Stimulated activated CD4-positive, alpha-beta T cell treated with anti-CD3 and anti-CD28 coated beads, Interleukin-1b, Interleukin-23, amount 100 ng/mL, for 48 hours (primary cell): ENCODE data around the gene CLDN14.
A peak's percentile ranks its signal among the peaks of the same experiment; 100 is the strongest.

ENCODE experiments used
- DNase-seq: peaks from one replicate; pipeline ENCODE4 v3.0.0-alpha.2; 2020

Gene CLDN14

DNA sequence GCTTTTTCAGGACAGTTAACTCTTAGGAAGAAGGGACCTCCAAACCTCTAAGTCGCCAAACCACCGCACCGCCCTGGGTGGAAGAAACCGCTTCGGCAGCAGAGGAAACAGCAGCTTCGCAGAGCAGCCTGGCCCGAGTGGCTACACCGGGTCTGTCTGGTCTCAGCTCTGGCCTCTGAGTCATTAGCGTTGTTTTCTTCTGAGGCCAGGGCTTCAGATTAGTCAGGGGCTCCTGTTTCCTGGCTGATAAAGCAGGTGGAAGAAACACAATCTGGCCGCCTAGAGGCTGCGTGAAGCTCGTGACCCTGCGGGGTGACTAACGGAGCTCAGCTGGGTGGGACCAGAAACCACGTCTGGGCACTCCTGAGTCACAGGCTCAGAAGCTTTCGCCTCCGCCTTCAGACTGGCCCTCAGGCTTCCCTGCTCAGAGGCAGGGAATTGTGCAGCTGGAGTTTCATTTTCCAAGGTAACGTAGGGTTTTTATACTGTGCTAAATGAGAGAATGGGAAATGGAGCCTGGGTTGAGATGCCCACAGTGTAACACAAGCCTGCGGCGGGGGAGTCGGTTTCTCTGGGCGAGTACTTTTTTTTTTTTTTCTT is 49.9 kb downstream of the CLDN14 start:
- peak; percentile 86 for DNase-seq

DNA sequence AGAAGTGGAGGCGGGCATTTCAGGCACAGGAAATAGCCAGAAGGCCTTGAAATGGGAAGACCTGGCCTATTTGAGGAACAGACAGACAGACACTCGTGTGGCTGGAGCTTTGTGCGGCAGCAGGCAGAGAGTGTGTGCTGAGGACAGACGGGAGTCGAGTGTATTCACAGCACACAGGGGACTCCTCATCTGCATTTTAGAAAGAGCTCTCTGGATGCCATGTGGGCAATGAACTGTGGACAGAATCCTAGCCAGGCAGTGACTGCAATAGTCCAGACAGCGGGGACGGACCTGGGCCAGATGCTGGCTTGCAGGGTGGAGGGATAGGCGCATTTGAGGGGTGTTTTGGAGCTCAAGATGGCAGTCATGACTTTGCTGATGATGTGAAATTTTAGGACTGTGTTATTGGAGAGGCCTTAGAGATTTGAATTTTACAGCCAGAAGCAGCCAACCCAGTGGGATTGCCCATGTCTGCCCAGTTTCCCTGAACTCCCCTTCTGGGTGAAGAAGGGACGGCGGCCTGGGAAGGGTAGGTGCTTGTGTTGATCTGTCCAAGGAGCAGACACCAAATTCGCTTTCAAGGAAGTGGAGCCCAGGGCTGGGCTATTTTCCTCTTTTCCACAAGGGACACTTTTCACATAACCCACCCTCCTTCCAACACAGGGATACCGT is 51.0 kb downstream of the CLDN14 start:
- DNase-seq: no peak

DNA sequence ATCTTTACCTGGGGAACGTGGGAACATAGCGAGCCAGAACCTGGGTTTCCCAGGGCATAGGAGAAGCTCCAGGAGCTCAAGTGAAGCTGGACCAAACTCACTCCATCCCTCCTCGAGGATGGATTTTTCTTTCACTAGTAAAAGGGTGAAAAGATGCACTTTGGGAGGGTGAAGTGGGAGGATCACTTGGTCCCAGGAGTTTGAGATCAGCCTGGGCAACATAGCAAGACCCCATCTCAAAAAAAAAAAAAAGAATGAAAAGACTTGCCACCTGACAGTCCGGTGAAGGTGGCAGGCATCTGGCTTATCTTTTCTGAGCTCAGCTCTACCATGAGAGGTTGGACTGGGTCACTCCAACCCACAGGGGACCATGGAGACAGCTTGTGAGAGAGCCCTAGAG is 52.4 kb downstream of the CLDN14 start:
- no peak for DNase-seq

DNA sequence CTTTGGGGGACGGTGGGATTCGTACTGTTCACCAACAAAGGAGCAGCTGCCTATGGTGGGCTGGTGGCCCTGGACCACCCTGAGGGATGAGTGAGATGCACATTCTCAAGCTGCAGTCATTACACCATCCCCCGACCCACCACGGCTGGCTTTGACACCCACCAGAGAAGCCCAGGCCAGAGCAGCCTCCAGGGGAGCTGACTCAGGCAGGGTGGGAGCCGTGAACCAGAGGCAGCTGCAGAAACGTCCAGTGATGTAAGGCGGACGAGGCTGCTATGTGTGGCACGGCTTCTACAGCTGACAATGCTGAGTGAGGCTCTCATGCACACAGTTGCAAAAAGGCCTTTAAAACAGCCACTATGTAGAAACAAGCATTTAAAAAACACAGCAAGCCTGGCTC is 54.6 kb downstream of the CLDN14 start:
- no peak for DNase-seq

DNA sequence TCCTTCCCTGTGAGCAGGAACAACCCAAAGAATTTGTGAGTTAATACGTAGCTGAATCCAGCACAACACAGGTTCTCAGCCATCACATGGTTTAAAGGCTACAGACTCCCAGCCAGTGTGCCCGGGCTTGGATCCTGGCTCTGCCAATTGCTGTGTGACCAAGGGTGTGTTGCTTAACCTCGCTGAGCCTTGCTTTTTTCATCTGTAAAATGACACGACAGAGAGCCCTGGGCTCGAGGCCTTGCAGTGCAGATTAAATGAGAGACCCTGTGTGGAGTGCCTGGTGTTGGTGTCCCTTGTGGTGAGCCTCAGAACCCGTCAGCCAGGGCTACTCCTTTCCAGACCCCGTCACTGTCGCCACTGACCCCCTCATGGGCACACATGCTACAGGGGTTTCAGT is 55.3 kb downstream of the CLDN14 start:
- no peak for DNase-seq

DNA sequence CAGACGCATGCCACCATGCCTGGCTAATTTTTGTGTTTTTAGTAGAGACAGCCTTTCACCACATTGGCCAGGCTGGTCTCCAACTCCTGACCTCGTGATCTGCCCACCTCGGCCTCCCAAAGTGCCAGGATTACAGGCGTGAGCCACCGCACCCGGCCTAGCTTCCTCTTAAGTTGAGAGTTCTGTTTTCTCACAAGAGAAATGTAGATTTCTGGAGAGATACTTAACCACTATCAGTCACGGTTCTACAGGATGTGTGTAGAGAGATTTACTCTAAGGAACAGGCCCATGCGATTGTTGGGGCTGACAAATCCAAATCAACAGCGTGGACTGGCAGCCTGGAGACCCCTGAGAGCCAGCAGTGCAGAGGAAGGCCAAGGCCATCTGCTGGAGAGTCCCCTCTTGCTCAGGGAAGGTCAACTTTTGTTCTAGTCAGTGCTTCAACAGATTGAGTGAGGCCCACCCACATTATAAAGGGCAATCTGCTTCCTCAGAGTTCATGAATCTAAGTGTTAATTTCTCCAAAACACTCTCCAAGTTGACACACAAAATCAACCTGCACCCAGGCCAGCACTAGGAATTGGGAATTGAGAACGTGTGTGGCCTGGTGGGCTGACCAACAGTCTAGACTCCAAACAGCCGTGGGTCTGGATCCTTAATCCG is 56.0 kb downstream of the CLDN14 start:
- DNase-seq: no peak

DNA sequence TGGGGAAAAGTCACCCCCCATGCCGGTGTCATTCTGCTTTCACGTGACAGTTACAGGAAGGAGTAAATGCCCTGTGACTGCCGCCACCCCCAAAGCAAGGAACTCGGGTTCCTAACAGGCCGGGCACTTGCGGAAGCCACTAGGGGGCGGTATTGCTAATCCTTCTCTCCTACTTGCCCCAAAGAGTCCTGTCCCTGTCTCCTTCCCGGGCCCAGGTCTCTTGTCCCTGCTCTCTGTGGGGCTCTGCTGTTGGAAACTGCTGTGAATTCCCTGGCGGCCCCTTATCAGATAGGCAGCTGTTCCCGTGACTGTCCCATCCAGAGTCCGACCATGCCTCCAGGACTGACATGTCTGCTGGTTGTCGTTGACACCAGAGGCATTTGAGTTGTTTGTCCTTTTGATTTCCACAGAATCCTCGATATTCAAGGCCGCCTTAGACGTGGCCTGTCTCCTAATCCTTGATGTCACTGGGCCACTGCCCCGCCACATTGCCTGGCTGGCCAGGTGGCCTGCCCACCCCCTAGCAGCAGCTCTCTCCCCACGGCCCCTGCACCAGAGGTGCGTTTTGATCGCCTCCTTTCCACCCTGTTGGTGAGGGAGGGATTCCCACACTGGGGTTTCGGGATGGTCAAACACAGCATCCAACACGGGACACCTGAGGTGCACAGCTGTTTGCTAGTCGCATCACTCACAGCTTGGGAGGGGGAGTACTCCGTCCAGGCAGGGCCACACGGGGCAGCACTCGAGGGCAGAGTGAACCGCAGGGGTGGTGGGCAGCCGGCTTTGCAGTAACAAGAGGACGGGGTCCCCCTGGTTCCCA is 57.4 kb downstream of the CLDN14 start:
- peak; percentile 32 for DNase-seq

DNA sequence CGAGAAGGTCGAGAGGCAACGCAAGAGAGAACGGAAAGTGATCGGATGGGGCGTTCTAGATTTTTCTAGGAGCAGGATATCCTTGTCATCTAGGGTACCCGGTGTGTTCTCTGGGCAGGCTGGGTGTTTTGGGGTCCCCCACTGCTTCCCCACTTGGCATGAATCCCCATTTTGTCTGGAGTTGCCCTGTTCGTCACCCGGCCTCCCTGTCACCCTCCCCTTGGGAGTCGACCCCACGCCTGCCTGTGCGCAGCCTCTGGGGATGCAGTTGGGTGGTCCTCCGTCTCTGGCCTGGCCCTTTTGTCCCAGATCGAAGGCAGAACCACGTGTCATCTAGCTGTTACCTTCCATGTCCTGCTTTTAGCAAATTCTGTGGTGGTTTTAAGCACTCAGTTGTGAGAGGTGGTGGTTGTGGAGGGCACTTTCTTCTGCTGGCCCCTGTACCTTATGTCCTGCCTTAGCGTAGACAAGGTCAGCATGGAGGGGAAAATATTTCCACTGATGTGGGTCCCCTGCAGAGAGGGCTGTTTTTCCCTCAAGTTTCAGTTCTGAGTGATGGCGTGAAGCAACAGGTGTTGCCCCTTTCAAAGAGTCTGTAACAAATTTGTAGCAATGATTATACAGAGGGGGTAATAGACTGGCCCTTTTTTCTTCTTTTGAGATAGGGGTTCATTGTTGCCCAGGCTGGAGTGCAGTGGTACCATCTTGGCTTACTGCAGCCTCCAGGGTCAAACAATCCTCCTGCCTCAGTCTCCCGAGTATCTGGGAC is 59.2 kb downstream of the CLDN14 start:
- no peak for DNase-seq

DNA sequence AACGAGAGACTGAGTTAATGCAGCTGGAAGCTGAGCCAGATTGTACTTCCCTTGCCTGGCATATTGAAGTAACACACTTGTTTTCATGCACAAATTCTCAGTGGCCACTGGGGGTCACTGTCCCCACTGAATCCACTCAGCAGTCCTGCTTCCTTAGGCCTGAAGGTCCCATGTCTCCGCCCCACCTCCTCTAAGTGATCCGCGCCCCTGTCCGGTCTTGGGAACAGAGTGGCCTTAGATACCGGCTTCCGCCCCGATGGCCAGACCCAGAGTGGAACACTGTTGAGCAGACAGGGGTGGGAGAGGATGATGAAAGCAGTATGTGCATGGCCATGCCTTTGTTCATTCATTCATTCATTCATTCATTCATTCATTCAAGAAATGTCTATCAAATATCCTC is 59.9 kb downstream of the CLDN14 start:
- peak; percentile 50 for DNase-seq

DNA sequence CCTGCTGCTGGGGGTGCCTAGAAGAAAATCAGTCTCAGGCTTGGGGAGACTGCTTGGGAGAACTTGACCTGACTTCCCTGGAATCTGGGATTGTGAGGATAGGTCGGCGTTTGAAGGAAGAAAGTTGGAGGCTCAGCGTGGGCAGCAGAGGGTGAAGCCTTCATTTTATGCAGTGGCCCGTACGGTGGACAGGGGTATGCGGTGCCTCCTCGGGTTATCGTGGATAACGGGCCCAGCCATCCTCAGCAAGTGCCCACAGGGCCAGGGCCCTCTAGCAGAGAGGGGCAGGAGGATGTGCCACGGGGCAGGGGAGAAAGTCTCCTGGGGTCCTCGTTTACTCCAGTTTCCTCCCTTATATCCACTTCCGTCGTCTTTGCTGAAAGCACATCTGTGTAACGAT is 60.7 kb downstream of the CLDN14 start:
- DNase-seq: no peak

DNA sequence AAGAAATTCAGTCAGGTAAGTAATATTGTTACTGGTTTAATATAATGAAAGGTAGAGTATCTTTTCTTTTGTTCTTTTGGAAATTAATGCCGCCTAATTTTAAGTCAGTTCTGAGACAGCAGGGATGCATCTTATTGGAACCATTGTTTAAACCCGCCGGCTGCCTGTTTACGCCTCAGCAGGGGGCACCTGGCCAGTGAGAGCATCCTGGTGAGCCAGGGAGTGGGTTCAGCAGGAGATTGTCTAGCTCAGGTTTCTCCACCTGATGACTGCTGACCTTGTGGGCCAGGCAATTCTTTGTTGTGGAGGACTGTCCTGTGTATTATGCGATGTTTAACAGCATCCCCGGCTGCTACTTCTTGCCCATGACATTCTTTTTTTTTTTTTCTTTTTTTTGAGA is 64.5 kb downstream of the CLDN14 start:
- no peak for DNase-seq

DNA sequence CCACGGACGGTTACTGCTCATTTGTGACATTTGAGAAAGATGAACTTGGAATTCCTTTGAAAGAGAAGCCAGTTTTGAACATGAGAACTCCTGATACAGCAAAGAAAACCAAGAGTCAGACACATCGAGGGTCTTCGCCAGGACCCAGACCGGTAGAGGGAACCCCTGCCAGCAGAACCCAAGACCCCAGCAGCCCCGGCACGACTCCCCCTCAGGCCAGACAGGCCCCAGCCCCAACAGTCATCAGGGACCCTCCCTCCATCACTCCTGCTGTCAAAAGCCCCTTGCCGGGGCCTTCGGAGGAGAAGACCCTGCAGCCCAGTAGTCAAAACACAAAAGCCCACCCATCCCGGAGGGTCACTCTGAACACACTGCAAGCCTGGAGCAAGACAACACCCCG is 67.0 kb downstream of the CLDN14 start:
- no peak for DNase-seq

DNA sequence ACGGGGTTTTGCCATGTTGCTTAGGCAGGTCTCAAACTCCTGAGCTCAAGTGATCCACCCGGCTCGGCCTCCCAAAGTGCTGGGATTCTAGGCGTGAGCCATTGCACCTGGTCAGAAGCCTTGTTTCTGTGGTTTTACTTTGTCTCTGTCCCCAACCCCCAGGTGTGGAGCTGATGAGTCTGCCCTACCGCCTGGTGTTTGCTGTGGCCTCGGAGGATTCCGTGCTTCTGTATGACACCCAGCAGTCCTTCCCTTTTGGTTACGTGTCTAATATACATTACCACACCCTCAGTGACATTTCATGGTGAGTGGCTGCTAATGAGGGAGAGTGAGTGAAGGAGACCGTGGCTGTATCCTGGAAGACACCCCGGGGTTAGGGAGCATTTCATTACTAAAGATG is 68.6 kb downstream of the CLDN14 start:
- no peak for DNase-seq
